Mesendoderm (in vitro differentiated cells): ENCODE measurements around the gene EGFR.

ENCODE experiments used
- DNase-seq: peaks from one replicate; pipeline ENCODE4 v3.0.0; 2013
- H2AK5ac ChIP-seq: 2 replicates; pipeline ENCODE4 v1.6.1; 2013; ENCODE audit warnings: low read length, inconsistent platforms
- H2BK120ac ChIP-seq: 2 replicates; pipeline ENCODE4 v1.6.1; 2013; ENCODE audit warnings: low read depth, mild to moderate bottlenecking, low read length, moderate library complexity, mixed read lengths
- H2BK15ac ChIP-seq: replicated peaks from 2 replicates; pipeline ENCODE4 v1.6.1; 2013; ENCODE audit warnings: low read depth, mild to moderate bottlenecking, moderate library complexity
- H2BK5ac ChIP-seq: 2 replicates; pipeline ENCODE4 v1.6.1; 2013; ENCODE audit warnings: low read length, inconsistent platforms
- H3K18ac ChIP-seq: 2 replicates; pipeline ENCODE4 v1.6.1; 2013; ENCODE audit warnings: mild to moderate bottlenecking, low read length, mixed read lengths
- H3K23ac ChIP-seq: one replicate; pipeline ENCODE4 v1.6.1; 2013; ENCODE audit warnings: low read length
- H3K27ac ChIP-seq: 2 replicates; pipeline ENCODE4 v1.5.1; 2013; ENCODE audit warnings: low read depth, mild to moderate bottlenecking, inconsistent platforms, low read length, moderate library complexity
- H3K27me3 ChIP-seq: 2 replicates; pipeline ENCODE4 v1.6.1; 2013; ENCODE audit warnings: low read length, control low read depth, mild to moderate bottlenecking, inconsistent platforms; ENCODE audit not compliant: insufficient read depth, poor library complexity
- H3K36me3 ChIP-seq: 2 replicates; pipeline ENCODE4 v1.6.1; 2013; ENCODE audit warnings: low read length, inconsistent platforms; ENCODE audit not compliant: control insufficient read depth, insufficient read depth
- H3K4ac ChIP-seq: one replicate; pipeline ENCODE4 v1.6.1; 2013; ENCODE audit warnings: low read depth, mild to moderate bottlenecking, low read length, moderate library complexity
- H3K4me1 ChIP-seq: 2 replicates; pipeline ENCODE4 v1.6.1; 2013; ENCODE audit warnings: low read depth, low read length, inconsistent platforms; ENCODE audit not compliant: control insufficient read depth
- H3K4me2 ChIP-seq: 2 replicates; pipeline ENCODE4 v1.6.1; 2013; ENCODE audit warnings: low read length
- H3K4me3 ChIP-seq: 2 replicates; pipeline ENCODE4 v1.5.1; 2013; ENCODE audit warnings: mild to moderate bottlenecking, low read length
- H3K56ac ChIP-seq: one replicate; pipeline ENCODE4 v1.6.1; 2013; ENCODE audit warnings: low read length
- H3K79me1 ChIP-seq: 2 replicates; pipeline ENCODE4 v1.6.1; 2013; ENCODE audit warnings: low read length, inconsistent platforms
- H3K79me2 ChIP-seq: 2 replicates; pipeline ENCODE4 v1.6.1; 2013; ENCODE audit warnings: mild to moderate bottlenecking, low read length; ENCODE audit not compliant: control insufficient read depth, insufficient read depth
- H3K9ac ChIP-seq: 2 replicates; pipeline ENCODE4 v1.6.1; 2013; ENCODE audit warnings: low read length, inconsistent platforms
- H4K5ac ChIP-seq: one replicate; pipeline ENCODE4 v1.6.1; 2013; ENCODE audit warnings: low read length
- H4K8ac ChIP-seq: one replicate; pipeline ENCODE4 v1.6.1; 2013; ENCODE audit warnings: low read depth, mild to moderate bottlenecking, control low read depth, low read length, moderate library complexity
- WGBS: extraction: QIAGEN DNeasy Blood & Tissue Kit; methylation state at CpG from one replicate; pipeline ENCODE4 v1.1.7; 2013; ENCODE audit warnings: low lambda C conversion rate, missing lambda C conversion rate; ENCODE audit not compliant: insufficient coverage; ENCODE audit errors: extremely low coverage; 5-methylcytosine and 5-hydroxymethylcytosine counted together

The EGFR gene

GRCh38 chr7:55241958-55242357 lies 223.1 kb downstream of the EGFR start:
- Histone ChIP-seq H4K5ac (no peak overlapping the region), H3K4ac (no peak overlapping the region), H3K18ac (no peak overlapping the region), H4K8ac (no peak overlapping the region), H3K27ac (no peak overlapping the region), H3K56ac (no peak overlapping the region), H3K27me3 (no peaks in the 10 kb centered on the region), H2AK5ac (no peak overlapping the region), H2BK5ac (no peak overlapping the region), H3K23ac (no peak overlapping the region), H2BK15ac (no peak overlapping the region), H3K36me3 (no peaks in the 10 kb centered on the region), H3K79me1 (no peaks in the 10 kb centered on the region), H3K4me3 (no peak overlapping the region), H3K4me2 (no peak overlapping the region), H2BK120ac (no peak overlapping the region), H3K79me2 (no peaks in the 10 kb centered on the region), H3K9ac (no peak overlapping the region), H3K4me1 (no peaks in the 10 kb centered on the region)
- WGBS, result no CpG with 5 or more reads among the region's 6 CpGs
- DNase-seq, result no peak

GRCh38 chr7:55242613-55243012 lies 223.8 kb downstream of the EGFR start:
- Histone ChIP-seq H3K56ac (no peak overlapping the region), H3K79me2 (no peaks in the 10 kb centered on the region), H3K18ac (no peak overlapping the region), H3K4me2 (no peak overlapping the region), H4K8ac (no peak overlapping the region), H3K36me3 (no peaks in the 10 kb centered on the region), H3K27me3 (no peaks in the 10 kb centered on the region), H3K4ac (no peak overlapping the region), H2BK120ac (no peak overlapping the region), H3K9ac (no peak overlapping the region), H4K5ac (no peak overlapping the region), H3K4me3 (no peak overlapping the region), H3K23ac (no peak overlapping the region), H3K27ac (no peak overlapping the region), H3K4me1 (no peaks in the 10 kb centered on the region), H2BK15ac (no peak overlapping the region), H3K79me1 (no peaks in the 10 kb centered on the region), H2AK5ac (no peak overlapping the region), H2BK5ac (no peak overlapping the region)
- no peak for DNase-seq
- WGBS, result no CpG with 5 or more reads among the region's 2 CpGs

GRCh38 chr7:55244006-55244745 lies 225.4 kb downstream of the EGFR start:
- H3K79me1 ChIP-seq, result no peaks in the 10 kb centered on the region
- H3K23ac ChIP-seq, result no peak overlapping the region
- no peaks in the 10 kb centered on the region for H3K36me3 ChIP-seq
- DNase-seq, result no peak
- H3K79me2 ChIP-seq, result no peaks in the 10 kb centered on the region
- no peak overlapping the region for H3K27ac ChIP-seq
- H2BK120ac ChIP-seq, result no peak overlapping the region
- H4K5ac ChIP-seq, result no peak overlapping the region
- H3K4me1 ChIP-seq, result no peaks in the 10 kb centered on the region
- no peak overlapping the region for H3K9ac ChIP-seq
- H2AK5ac ChIP-seq, result no peak overlapping the region
- WGBS, result no CpG with 5 or more reads among the region's 13 CpGs
- no peak overlapping the region for H3K4ac ChIP-seq
- H3K18ac ChIP-seq, result no peak overlapping the region
- H4K8ac ChIP-seq, result no peak overlapping the region
- H3K27me3 ChIP-seq, result no peaks in the 10 kb centered on the region
- H3K4me2 ChIP-seq, result no peak overlapping the region
- H3K56ac ChIP-seq, result no peak overlapping the region
- H2BK5ac ChIP-seq, result no peak overlapping the region
- no peak overlapping the region for H3K4me3 ChIP-seq
- H2BK15ac ChIP-seq, result no peak overlapping the region

- no peak for DNase-seq
- Histone ChIP-seq H3K36me3 (no peaks in the 10 kb centered on the region), H2AK5ac (no peak overlapping the region), H4K8ac (no peak overlapping the region), H3K18ac (no peak overlapping the region), H3K27ac (no peak overlapping the region), H2BK15ac (no peak overlapping the region), H3K4me3 (no peak overlapping the region), H3K56ac (no peak overlapping the region), H2BK5ac (no peak overlapping the region), H4K5ac (no peak overlapping the region), H3K79me1 (no peaks in the 10 kb centered on the region), H3K9ac (no peak overlapping the region), H3K79me2 (no peaks in the 10 kb centered on the region), H3K4me1 (no peaks in the 10 kb centered on the region), H2BK120ac (no peak overlapping the region), H3K4me2 (no peak overlapping the region), H3K4ac (no peak overlapping the region), H3K23ac (no peak overlapping the region), H3K27me3 (no peaks in the 10 kb centered on the region)
- no CpG with 5 or more reads among the region's 11 CpGs for WGBS
Observed at GRCh38 chr7:55245271-55245723, 226.5 kb downstream of the EGFR start.

- no peak overlapping the region for H3K4ac ChIP-seq
Observed at GRCh38 chr7:55246171-55246570, 227.4 kb downstream of the EGFR start.

GRCh38 chr7:55247428-55247827 lies 228.6 kb downstream of the EGFR start:
- Histone ChIP-seq H3K9ac (no peak overlapping the region), H2BK120ac (no peak overlapping the region), H3K4me1 (no peaks in the 10 kb centered on the region), H3K36me3 (no peaks in the 10 kb centered on the region), H2BK15ac (no peak overlapping the region), H3K4me2 (no peak overlapping the region), H3K4ac (no peak overlapping the region), H3K56ac (no peak overlapping the region), H4K5ac (no peak overlapping the region), H3K27ac (no peak overlapping the region), H3K18ac (no peak overlapping the region), H3K4me3 (no peak overlapping the region), H2BK5ac (no peak overlapping the region), H3K23ac (no peak overlapping the region), H3K79me1 (no peaks in the 10 kb centered on the region), H2AK5ac (no peak overlapping the region), H3K79me2 (no peaks in the 10 kb centered on the region), H4K8ac (no peak overlapping the region), H3K27me3 (no peaks in the 10 kb centered on the region)
- no peak for DNase-seq
- WGBS, result no CpG with 5 or more reads among the region's 1 CpG

More at GRCh38 chr7:55246171-55246570, 227.4 kb downstream of the EGFR start:
- Histone ChIP-seq H3K18ac (no peak overlapping the region), H3K56ac (no peak overlapping the region), H3K27ac (no peak overlapping the region), H2BK15ac (no peak overlapping the region), H4K5ac (no peak overlapping the region), H3K79me2 (no peaks in the 10 kb centered on the region), H3K27me3 (no peaks in the 10 kb centered on the region), H3K79me1 (no peaks in the 10 kb centered on the region), H3K9ac (no peak overlapping the region), H2AK5ac (no peak overlapping the region), H2BK120ac (no peak overlapping the region), H4K8ac (no peak overlapping the region), H3K4me1 (no peaks in the 10 kb centered on the region), H3K23ac (no peak overlapping the region), H3K36me3 (no peaks in the 10 kb centered on the region), H3K4me2 (no peak overlapping the region), H3K4me3 (no peak overlapping the region), H2BK5ac (no peak overlapping the region)
- DNase-seq, result no peak
- WGBS, result no CpG with 5 or more reads among the region's 5 CpGs
